Lung (tissue), 12 donors: ENCODE results near the gene THEMIS2. TPM values are rescaled to one million over a fixed set of nuclear protein-coding genes. Genes with fewer than 3 reads are reported as not detected.

ENCODE experiments used
- ATAC-seq: fragments of 200-7000 bp; cut with Tn5 transposase; one replicate; pipeline ENCODE4 v1.9.1; 2020; ENCODE audit warnings: moderate number of reproducible peaks; ENCODE audit not compliant: insufficient read depth, low FRiP score
- DNase-seq, 3 donors: peaks; one replicate each; pipeline ENCODE4 v3.0.0-alpha.2; 2013 to 2017
- H3K27ac ChIP-seq, 2 donors: one replicate each; pipeline ENCODE4 v1.5.1; 2013; ENCODE audit warnings: mild to moderate bottlenecking in 2 of 2, moderate library complexity in 2 of 2, control low read depth in 1 of 2, inconsistent platforms in 1 of 2, low read depth in 1 of 2, low read length in 1 of 2
- H3K27me3 ChIP-seq, 3 donors: one replicate each; pipeline ENCODE4 v1.5.1; 2013; ENCODE audit warnings: low read length in 2 of 3; ENCODE audit not compliant: control insufficient read depth in 3 of 3, insufficient read depth in 3 of 3
- H3K36me3 ChIP-seq, 4 donors: one replicate each; pipeline ENCODE4 v1.5.1; 2013; ENCODE audit warnings: low read length in 4 of 4, mild to moderate bottlenecking in 1 of 4, moderate library complexity in 1 of 4; ENCODE audit not compliant: control insufficient read depth in 4 of 4, insufficient read depth in 4 of 4
- H3K4me1 ChIP-seq, 5 donors: one replicate each; pipeline ENCODE4 v1.5.1; 2013; ENCODE audit warnings: low read length in 5 of 5, mild to moderate bottlenecking in 2 of 5, moderate library complexity in 1 of 5; ENCODE audit not compliant: control insufficient read depth in 5 of 5, insufficient read depth in 5 of 5
- H3K4me3 ChIP-seq: one replicate; pipeline ENCODE4 v1.5.1; 2013; ENCODE audit warnings: mild to moderate bottlenecking, control low read depth, moderate library complexity
- H3K9ac ChIP-seq, 2 donors: one replicate each; pipeline ENCODE4 v1.5.1; 2013; ENCODE audit warnings: low read length in 2 of 2, control low read depth in 1 of 2; ENCODE audit not compliant: insufficient read depth in 1 of 2
- H3K9me3 ChIP-seq, 4 donors: one replicate each; pipeline ENCODE4 v1.5.1; 2013; ENCODE audit warnings: low read length in 3 of 4, mild to moderate bottlenecking in 1 of 4, moderate library complexity in 1 of 4; ENCODE audit not compliant: control insufficient read depth in 4 of 4, insufficient read depth in 3 of 4
- CTCF ChIP-seq: IDR thresholded peaks from 2 replicates; pipeline ENCODE4 v1.5.1; 2012; ENCODE audit warnings: mild to moderate bottlenecking; ENCODE audit errors: control extremely low read depth, extremely low read depth
- WGBS, 2 donors: extraction: QIAGEN DNeasy Blood & Tissue Kit; methylation state at CpG; one replicate each; pipeline ENCODE4 v1.1.7; 2013; 5-methylcytosine and 5-hydroxymethylcytosine counted together
- polyA plus RNA-seq, 2 donors: library from polyadenylated mRNA; stranded (reverse); fragments of 200-250 nt; gene quantifications; one replicate each; pipeline ENCODE4 v1.2.1, GENCODE V29; 2013
- total RNA-seq, 2 donors: library from RNA; depleted of rRNA in 1 of 2; stranded (reverse); fragments of >200 nt in 1 of 2; gene quantifications; one replicate each; pipeline ENCODE4 v1.2.1, GENCODE V29; 2014 to 2021
- donor health status: control.
- donor health status: control.
- donor health status: Bipolar disorder and iron deficiency.
- donor health status: healthy.
- donor health status: DM: yes; HTN: yes; CAD: no.

THEMIS2 gene
- total and polyA plus RNA-seq, 4 donors, result 21.3 to 153 (median 71.8) TPM

GRCh38 chr1:27885114-27885528 lies 12.8 kb downstream of the THEMIS2 start:
- H3K9me3 ChIP-seq, result no peaks in the 10 kb centered on the region
- ATAC-seq (peak; percentile 56), DNase-seq (peak in 1 of 3 donors; percentile 18)
- no peaks in the 10 kb centered on the region for H3K27me3 ChIP-seq
- H3K27ac ChIP-seq, result peak overlapping the region in 1 of 2 donors; percentile 93
- no peaks in the 10 kb centered on the region for H3K4me1 ChIP-seq
- no peak overlapping the region for H3K9ac ChIP-seq
- peaks cover 0 to 22% (median 0%) of the 10 kb centered on the region in 4 donors for H3K36me3 ChIP-seq
- 44 to 67% methylated on average over 8 of the region's 8 CpGs for WGBS, 2 donors
- no peak overlapping the region for H3K4me3 ChIP-seq
- TF ChIP-seq CTCF, result no peak

GRCh38 chr1:27885621-27886352 lies 13.4 kb downstream of the THEMIS2 start:
- H3K4me1 ChIP-seq, result no peaks in the 10 kb centered on the region
- 42 to 71% methylated on average over 15 of the region's 15 CpGs for WGBS, 2 donors
- TF ChIP-seq CTCF, result no peak
- no peak overlapping the region for H3K9ac ChIP-seq
- peak; percentile 6 for ATAC-seq
- no peak for DNase-seq
- no peaks in the 10 kb centered on the region for H3K27me3 ChIP-seq
- peaks cover 0 to 24% (median 0%) of the 10 kb centered on the region in 4 donors for H3K36me3 ChIP-seq
- H3K9me3 ChIP-seq, result no peaks in the 10 kb centered on the region
- peak overlapping the region in 1 of 2 donors; percentile 93 for H3K27ac ChIP-seq
- no peak overlapping the region for H3K4me3 ChIP-seq

- H3K27me3 ChIP-seq, result no peaks in the 10 kb centered on the region
- no peak for TF ChIP-seq CTCF
- no peaks in the 10 kb centered on the region for H3K9me3 ChIP-seq
- peak overlapping the region in 1 of 2 donors; percentile 57 for H3K27ac ChIP-seq
- no peak overlapping the region for H3K4me3 ChIP-seq
- ATAC-seq, result no peak
- no peaks in the 10 kb centered on the region for H3K4me1 ChIP-seq
- DNase-seq, result no peak
- WGBS, 2 donors, result 34 to 64% methylated on average over 2 of the region's 2 CpGs
- peaks cover 0 to 24% (median 2%) of the 10 kb centered on the region in 4 donors for H3K36me3 ChIP-seq
- H3K9ac ChIP-seq, result no peak overlapping the region
Observed at GRCh38 chr1:27886353-27886679, 14.0 kb downstream of the THEMIS2 start.
